Measurements from ENCODE around the gene VASH2. TPM values are rescaled to one million over a fixed set of nuclear protein-coding genes. Genes with fewer than 3 reads are reported as not detected.
A peak's percentile ranks its signal among the peaks of the same experiment; 100 is the strongest.
"Not testable (repeated sequence)": the region's sequence is repeated elsewhere in the genome, so short reads cannot be mapped to it uniquely, and the experiment has no call there.

The VASH2 gene
- total and polyA plus RNA-seq, 5 donors from 2014 or later = 0.25 to 1.7 (median 0.40) TPM

- no peaks in the 10 kb centered on the region for H3K36me3 ChIP-seq (ENCODE audit: control insufficient read depth, insufficient read depth, low read length)
- Mint-ChIP-seq H3K27me3 (peaks cover 16% of the 10 kb centered on the region), H3K27ac (no peak overlapping the region), H3K9me3 (peaks cover 0 to 1% (median 0%) of the 10 kb centered on the region in 7 donors), H3K4me3 (peak overlapping the region in 1 of 4 donors; percentile 31), H3K36me3 (no peaks in the 10 kb centered on the region), H3K4me1 (peaks cover 0 to 5% (median 0%) of the 10 kb centered on the region in 4 donors)
- H3K27me3 ChIP-seq (ENCODE audit: control insufficient read depth, insufficient read depth, low read length) = no peaks in the 10 kb centered on the region
- H3K4me1 ChIP-seq (ENCODE audit: control insufficient read depth, insufficient read depth, low read length, poor library complexity, severe bottlenecking) = no peaks in the 10 kb centered on the region
- no peak overlapping the region for H3K4me3 ChIP-seq (ENCODE audit: low read depth, low read length)
- no peaks in the 10 kb centered on the region for H3K9me3 ChIP-seq (ENCODE audit: control insufficient read depth in 2 of 2, low read length in 2 of 2)
- no peak for DNase-seq
- no peak for ATAC-seq (ENCODE audit: low read depth in 2 of 2)
- H3K27ac ChIP-seq (ENCODE audit: insufficient read depth, low read length, poor library complexity, severe bottlenecking) = no peak overlapping the region
Observed at GRCh38 chr1:212959266-212960220, 9.2 kb downstream of the VASH2 start.

- H3K4me1 Mint-ChIP-seq = peaks cover 0 to 3% (median 0%) of the 10 kb centered on the region in 4 donors
- Histone ChIP-seq H3K9me3 (ENCODE audit: control insufficient read depth in 2 of 2, low read length in 2 of 2) (no peaks in the 10 kb centered on the region), H3K4me3 (ENCODE audit: low read depth, low read length) (no peak overlapping the region), H3K27ac (ENCODE audit: insufficient read depth, low read length, poor library complexity, severe bottlenecking) (no peak overlapping the region), H3K36me3 (ENCODE audit: control insufficient read depth, insufficient read depth, low read length) (no peaks in the 10 kb centered on the region), H3K27me3 (ENCODE audit: control insufficient read depth, insufficient read depth, low read length) (no peaks in the 10 kb centered on the region), H3K4me1 (ENCODE audit: control insufficient read depth, insufficient read depth, low read length, poor library complexity, severe bottlenecking) (no peaks in the 10 kb centered on the region)
- peaks cover 0 to 1% (median 0%) of the 10 kb centered on the region in 7 donors for H3K9me3 Mint-ChIP-seq
- peaks cover 8% of the 10 kb centered on the region for H3K27me3 Mint-ChIP-seq
- H3K4me3 Mint-ChIP-seq = no peak overlapping the region
- DNase-seq = no peak
- H3K36me3 Mint-ChIP-seq = no peaks in the 10 kb centered on the region
- no peak overlapping the region for H3K27ac Mint-ChIP-seq
- ATAC-seq (ENCODE audit: low read depth in 2 of 2) = no peak
Observed at GRCh38 chr1:212960932-212961331, 10.6 kb downstream of the VASH2 start.

- no peak for ATAC-seq (ENCODE audit: low read depth in 2 of 2)
Observed at GRCh38 chr1:212962509-212962908, 12.2 kb downstream of the VASH2 start.

GRCh38 chr1:212964102-212964501, 13.8 kb downstream of the VASH2 start:
- Mint-ChIP-seq H3K4me1 (peaks cover 0 to 6% (median 2%) of the 10 kb centered on the region in 4 donors), H3K4me3 (no peak overlapping the region), H3K27me3 (peaks cover 5% of the 10 kb centered on the region), H3K27ac (no peak overlapping the region), H3K36me3 (no peaks in the 10 kb centered on the region), H3K9me3 (peaks cover 0 to 1% (median 0%) of the 10 kb centered on the region in 7 donors)
- H3K27ac ChIP-seq (ENCODE audit: insufficient read depth, low read length, poor library complexity, severe bottlenecking) = no peak overlapping the region
- ATAC-seq (ENCODE audit: low read depth in 2 of 2) = no peak
- no peaks in the 10 kb centered on the region for H3K36me3 ChIP-seq (ENCODE audit: control insufficient read depth, insufficient read depth, low read length)
- H3K4me3 ChIP-seq (ENCODE audit: low read depth, low read length) = no peak overlapping the region
- H3K9me3 ChIP-seq (ENCODE audit: control insufficient read depth in 2 of 2, low read length in 2 of 2) = no peaks in the 10 kb centered on the region
- no peaks in the 10 kb centered on the region for H3K27me3 ChIP-seq (ENCODE audit: control insufficient read depth, insufficient read depth, low read length)
- DNase-seq = no peak
- no peaks in the 10 kb centered on the region for H3K4me1 ChIP-seq (ENCODE audit: control insufficient read depth, insufficient read depth, low read length, poor library complexity, severe bottlenecking)

More at GRCh38 chr1:212962509-212962908, 12.2 kb downstream of the VASH2 start:
- Histone ChIP-seq H3K27ac (ENCODE audit: insufficient read depth, low read length, poor library complexity, severe bottlenecking) (no peak overlapping the region), H3K36me3 (ENCODE audit: control insufficient read depth, insufficient read depth, low read length) (no peaks in the 10 kb centered on the region), H3K9me3 (ENCODE audit: control insufficient read depth in 2 of 2, low read length in 2 of 2) (no peaks in the 10 kb centered on the region), H3K27me3 (ENCODE audit: control insufficient read depth, insufficient read depth, low read length) (no peaks in the 10 kb centered on the region), H3K4me3 (ENCODE audit: low read depth, low read length) (no peak overlapping the region), H3K4me1 (ENCODE audit: control insufficient read depth, insufficient read depth, low read length, poor library complexity, severe bottlenecking) (no peaks in the 10 kb centered on the region)
- Mint-ChIP-seq H3K4me3 (no peak overlapping the region), H3K27me3 (peaks cover 5% of the 10 kb centered on the region), H3K4me1 (no peaks in the 10 kb centered on the region), H3K36me3 (no peaks in the 10 kb centered on the region), H3K9me3 (peaks cover 0 to 1% (median 0%) of the 10 kb centered on the region in 7 donors), H3K27ac (no peak overlapping the region)
- no peak for DNase-seq

- not testable (repeated sequence) for H3K4me3 Mint-ChIP-seq; H3K36me3 ChIP-seq (ENCODE audit: control insufficient read depth, insufficient read depth, low read length); H3K36me3 Mint-ChIP-seq; H3K27ac Mint-ChIP-seq; H3K27me3 ChIP-seq (ENCODE audit: control insufficient read depth, insufficient read depth, low read length); H3K27ac ChIP-seq (ENCODE audit: insufficient read depth, low read length, poor library complexity, severe bottlenecking); H3K27me3 Mint-ChIP-seq; H3K9me3 Mint-ChIP-seq; H3K4me1 ChIP-seq (ENCODE audit: control insufficient read depth, insufficient read depth, low read length, poor library complexity, severe bottlenecking); ATAC-seq (ENCODE audit: low read depth in 2 of 2); H3K4me3 ChIP-seq (ENCODE audit: low read depth, low read length); H3K4me1 Mint-ChIP-seq; DNase-seq; H3K9me3 ChIP-seq (ENCODE audit: control insufficient read depth in 2 of 2, low read length in 2 of 2)
Observed at GRCh38 chr1:212964993-212965392, 14.7 kb downstream of the VASH2 start.

GRCh38 chr1:212966616-212967015, 16.3 kb downstream of the VASH2 start:
- H3K27me3 Mint-ChIP-seq = peaks cover 5% of the 10 kb centered on the region
- no peaks in the 10 kb centered on the region for H3K27me3 ChIP-seq (ENCODE audit: control insufficient read depth, insufficient read depth, low read length)
- ATAC-seq (ENCODE audit: low read depth in 2 of 2) (no peak), DNase-seq (no peak)
- no peaks in the 10 kb centered on the region for H3K36me3 Mint-ChIP-seq
- no peak overlapping the region for H3K4me3 ChIP-seq (ENCODE audit: low read depth, low read length)
- peaks cover 0 to 6% (median 4%) of the 10 kb centered on the region in 4 donors for H3K4me1 Mint-ChIP-seq
- peaks cover 0 to 1% (median 0%) of the 10 kb centered on the region in 7 donors for H3K9me3 Mint-ChIP-seq
- H3K27ac ChIP-seq (ENCODE audit: insufficient read depth, low read length, poor library complexity, severe bottlenecking) = no peak overlapping the region
- H3K4me3 Mint-ChIP-seq = no peak overlapping the region
- H3K27ac Mint-ChIP-seq = no peak overlapping the region
- no peaks in the 10 kb centered on the region for H3K36me3 ChIP-seq (ENCODE audit: control insufficient read depth, insufficient read depth, low read length)
- H3K4me1 ChIP-seq (ENCODE audit: control insufficient read depth, insufficient read depth, low read length, poor library complexity, severe bottlenecking) = no peaks in the 10 kb centered on the region
- H3K9me3 ChIP-seq (ENCODE audit: control insufficient read depth in 2 of 2, low read length in 2 of 2) = no peaks in the 10 kb centered on the region

GRCh38 chr1:212967801-212968200, 17.5 kb downstream of the VASH2 start:
- Histone ChIP-seq H3K4me3 (ENCODE audit: low read depth, low read length) (no peak overlapping the region), H3K27me3 (ENCODE audit: control insufficient read depth, insufficient read depth, low read length) (no peaks in the 10 kb centered on the region), H3K27ac (ENCODE audit: insufficient read depth, low read length, poor library complexity, severe bottlenecking) (no peak overlapping the region), H3K36me3 (ENCODE audit: control insufficient read depth, insufficient read depth, low read length) (no peaks in the 10 kb centered on the region), H3K4me1 (ENCODE audit: control insufficient read depth, insufficient read depth, low read length, poor library complexity, severe bottlenecking) (no peaks in the 10 kb centered on the region), H3K9me3 (ENCODE audit: control insufficient read depth in 2 of 2, low read length in 2 of 2) (no peaks in the 10 kb centered on the region)
- Mint-ChIP-seq H3K36me3 (no peaks in the 10 kb centered on the region), H3K4me1 (peaks cover 0 to 6% (median 4%) of the 10 kb centered on the region in 4 donors), H3K27me3 (peaks cover 5% of the 10 kb centered on the region), H3K9me3 (no peaks in the 10 kb centered on the region), H3K27ac (no peak overlapping the region), H3K4me3 (no peak overlapping the region)
- DNase-seq = peak in 1 of 3 donors; percentile 27
- ATAC-seq (ENCODE audit: low read depth in 2 of 2) = no peak

All from CD4-positive, CD25-positive, alpha-beta regulatory T cell (primary cell).